DMS79 treated with DMSO at 0.1 percent for 48 hours (cell line): ENCODE data around the gene EFCAB12.

ENCODE experiments used
- DNase-seq: peaks from one replicate; lab custom pipeline; 2025; lab: John Stamatoyannopoulos, UW

EFCAB12 gene

GRCh38 chr3:129428376-129429079 is at the start of gene EFCAB12:
TSS of gene EFCAB12 (minus strand) at chr3:129428636. CDS start at chr3:129428488, 148 bp downstream.
- peak; percentile 95 for DNase-seq

- no peak for DNase-seq
Measured at GRCh38 chr3:129476586-129476985, 48.1 kb upstream of the EFCAB12 start.

GRCh38 chr3:129475863-129476262 is 47.4 kb upstream of the EFCAB12 start:
- DNase-seq, result no peak

- no peak for DNase-seq
Measured at GRCh38 chr3:129474984-129475804, 46.8 kb upstream of the EFCAB12 start.

GRCh38 chr3:129473769-129474152 is 45.3 kb upstream of the EFCAB12 start:
- no peak for DNase-seq

- DNase-seq, result no peak
Measured at GRCh38 chr3:129473067-129473768, 44.8 kb upstream of the EFCAB12 start.

GRCh38 chr3:129470861-129471260 is 42.4 kb upstream of the EFCAB12 start:
- DNase-seq, result no peak

GRCh38 chr3:129469026-129469425 is 40.6 kb upstream of the EFCAB12 start:
- no peak for DNase-seq

GRCh38 chr3:129467932-129468331 is 39.5 kb upstream of the EFCAB12 start:
- no peak for DNase-seq

- DNase-seq, result no peak
Measured at GRCh38 chr3:129463716-129464115, 35.3 kb upstream of the EFCAB12 start.

GRCh38 chr3:129463094-129463493 is 34.7 kb upstream of the EFCAB12 start:
- DNase-seq, result no peak

GRCh38 chr3:129462361-129462968 is 34.0 kb upstream of the EFCAB12 start:
- no peak for DNase-seq

GRCh38 chr3:129461461-129462146 is 33.2 kb upstream of the EFCAB12 start:
- no peak for DNase-seq

GRCh38 chr3:129461022-129461421 is 32.6 kb upstream of the EFCAB12 start:
- DNase-seq, result no peak

- DNase-seq, result no peak
Measured at GRCh38 chr3:129460572-129460971, 32.1 kb upstream of the EFCAB12 start.

- no peak for DNase-seq
Measured at GRCh38 chr3:129460155-129460554, 31.7 kb upstream of the EFCAB12 start.

GRCh38 chr3:129453732-129454131 is 25.3 kb upstream of the EFCAB12 start:
- no peak for DNase-seq

GRCh38 chr3:129449279-129450115 is 21.1 kb upstream of the EFCAB12 start:
- DNase-seq, result no peak

GRCh38 chr3:129448186-129448895 is 19.9 kb upstream of the EFCAB12 start:
- DNase-seq, result no peak

- no peak for DNase-seq
Measured at GRCh38 chr3:129446926-129447325, 18.5 kb upstream of the EFCAB12 start.
